ENCODE results near the gene KL.

DNA sequence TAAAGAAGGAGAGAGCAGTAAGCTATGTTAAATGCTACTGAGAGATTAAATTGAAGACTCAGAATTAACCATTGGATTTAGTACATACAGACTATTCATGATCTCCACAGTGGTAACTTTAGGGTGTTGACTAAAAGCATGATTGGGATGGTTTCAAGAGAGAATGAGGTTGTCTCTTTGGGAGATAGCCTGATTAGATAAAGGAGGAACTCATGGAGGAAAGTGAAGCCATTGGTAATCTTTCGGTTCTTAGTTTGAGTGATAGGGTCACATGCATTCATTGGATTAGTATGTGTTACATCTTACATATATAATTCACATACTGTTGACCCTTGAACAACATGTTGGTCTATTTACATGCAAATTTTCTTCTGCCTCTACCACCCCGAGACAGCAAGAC, 18.8 kb upstream of the KL start:
- TF ChIP-seq TAF1 (IDR thresholded peaks at IDR 0.05; ENCODE audit: borderline replicate concordance, insufficient read depth, low read length) (no peak), POLR2AphosphoS5 (IDR thresholded peaks at IDR 0.05; ENCODE audit: low read depth, low read length) (no peak), SIN3A (IDR thresholded peaks at IDR 0.05; ENCODE audit: borderline replicate concordance, insufficient read depth, low read length) (no peak), FOXP2 (optimal IDR thresholded peaks at IDR 0.05; ENCODE audit: borderline replicate concordance, extremely low read depth, extremely low read length, insufficient read depth) (no peak)
- TF ChIP-seq, protein P1, sequence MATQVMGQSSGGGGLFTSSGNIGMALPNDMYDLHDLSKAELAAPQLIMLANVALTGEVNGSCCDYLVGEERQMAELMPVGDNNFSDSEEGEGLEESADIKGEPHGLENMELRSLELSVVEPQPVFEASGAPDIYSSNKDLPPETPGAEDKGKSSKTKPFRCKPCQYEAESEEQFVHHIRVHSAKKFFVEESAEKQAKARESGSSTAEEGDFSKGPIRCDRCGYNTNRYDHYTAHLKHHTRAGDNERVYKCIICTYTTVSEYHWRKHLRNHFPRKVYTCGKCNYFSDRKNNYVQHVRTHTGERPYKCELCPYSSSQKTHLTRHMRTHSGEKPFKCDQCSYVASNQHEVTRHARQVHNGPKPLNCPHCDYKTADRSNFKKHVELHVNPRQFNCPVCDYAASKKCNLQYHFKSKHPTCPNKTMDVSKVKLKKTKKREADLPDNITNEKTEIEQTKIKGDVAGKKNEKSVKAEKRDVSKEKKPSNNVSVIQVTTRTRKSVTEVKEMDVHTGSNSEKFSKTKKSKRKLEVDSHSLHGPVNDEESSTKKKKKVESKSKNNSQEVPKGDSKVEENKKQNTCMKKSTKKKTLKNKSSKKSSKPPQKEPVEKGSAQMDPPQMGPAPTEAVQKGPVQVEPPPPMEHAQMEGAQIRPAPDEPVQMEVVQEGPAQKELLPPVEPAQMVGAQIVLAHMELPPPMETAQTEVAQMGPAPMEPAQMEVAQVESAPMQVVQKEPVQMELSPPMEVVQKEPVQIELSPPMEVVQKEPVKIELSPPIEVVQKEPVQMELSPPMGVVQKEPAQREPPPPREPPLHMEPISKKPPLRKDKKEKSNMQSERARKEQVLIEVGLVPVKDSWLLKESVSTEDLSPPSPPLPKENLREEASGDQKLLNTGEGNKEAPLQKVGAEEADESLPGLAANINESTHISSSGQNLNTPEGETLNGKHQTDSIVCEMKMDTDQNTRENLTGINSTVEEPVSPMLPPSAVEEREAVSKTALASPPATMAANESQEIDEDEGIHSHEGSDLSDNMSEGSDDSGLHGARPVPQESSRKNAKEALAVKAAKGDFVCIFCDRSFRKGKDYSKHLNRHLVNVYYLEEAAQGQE (IDR thresholded peaks at IDR 0.05; ENCODE audit: insufficient read depth in 1 of 2, low read depth in 2 of 2, low read length in 2 of 2), result no peak

All from PFSK-1 (cell line).